ENCODE measurements around the gene PKN1.
A peak's percentile ranks its signal among the peaks of the same experiment; 100 is the strongest.

Gene PKN1

DNA sequence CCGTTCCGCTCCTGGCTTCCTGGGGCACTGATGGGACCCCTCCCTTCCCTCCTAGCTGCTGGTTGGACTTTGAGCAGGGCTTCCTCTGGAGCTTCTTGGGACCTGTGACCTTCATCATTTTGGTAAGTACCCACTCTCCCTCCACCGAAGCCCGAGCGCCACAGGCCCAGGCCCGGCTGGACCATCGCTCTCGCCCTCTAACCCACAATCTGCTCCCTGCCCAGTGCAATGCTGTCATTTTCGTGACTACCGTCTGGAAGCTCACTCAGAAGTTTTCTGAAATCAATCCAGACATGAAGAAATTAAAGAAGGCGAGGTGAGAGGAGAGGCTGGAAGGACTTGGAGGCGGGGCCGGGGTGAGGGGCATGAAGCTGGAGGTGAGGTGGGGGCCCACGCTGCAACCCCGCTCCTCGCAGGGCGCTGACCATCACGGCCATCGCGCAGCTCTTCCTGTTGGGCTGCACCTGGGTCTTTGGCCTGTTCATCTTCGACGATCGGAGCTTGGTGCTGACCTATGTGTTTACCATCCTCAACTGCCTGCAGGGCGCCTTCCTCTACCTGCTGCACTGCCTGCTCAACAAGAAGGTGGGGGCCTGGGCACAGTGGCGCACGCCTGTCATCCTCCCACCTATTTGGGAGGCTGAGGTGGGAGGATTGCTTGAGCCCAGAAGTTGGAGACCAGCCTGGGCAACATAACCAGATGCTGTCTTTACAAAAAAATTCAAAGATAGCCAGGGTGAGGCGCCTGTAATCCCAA, 26.3 kb upstream of the PKN1 start:
- DNase-seq, result peak; percentile 21
- Histone ChIP-seq H3K79me2 (ENCODE audit: insufficient read depth, low read length) (peaks cover 22% of the 10 kb centered on the region), H2AFZ (ENCODE audit: low read depth, low read length) (no peak overlapping the region), H3K4me3 (ENCODE audit: low read depth in 1 of 2, low read length in 2 of 2) (no peak overlapping the region), H3K27ac (ENCODE audit: low read length) (no peak overlapping the region; the same call in 1 of the 2 replicates), H3K4me2 (ENCODE audit: insufficient read depth, low read length) (no peak overlapping the region), H3K36me3 (ENCODE audit: insufficient read depth, low read length) (peaks cover 55% of the 10 kb centered on the region), H3K27me3 (ENCODE audit: insufficient read depth, low read length, poor library complexity) (no peaks in the 10 kb centered on the region), H4K20me1 (ENCODE audit: insufficient read depth, low read length) (peaks cover 57% of the 10 kb centered on the region), H3K4me1 (ENCODE audit: insufficient read depth, low read length) (no peaks in the 10 kb centered on the region), H3K9me3 (ENCODE audit: insufficient read depth, low read length, severe bottlenecking) (no peaks in the 10 kb centered on the region), H3K9ac (ENCODE audit: low read depth, low read length) (no peak overlapping the region)
- TF ChIP-seq, protein P1, sequence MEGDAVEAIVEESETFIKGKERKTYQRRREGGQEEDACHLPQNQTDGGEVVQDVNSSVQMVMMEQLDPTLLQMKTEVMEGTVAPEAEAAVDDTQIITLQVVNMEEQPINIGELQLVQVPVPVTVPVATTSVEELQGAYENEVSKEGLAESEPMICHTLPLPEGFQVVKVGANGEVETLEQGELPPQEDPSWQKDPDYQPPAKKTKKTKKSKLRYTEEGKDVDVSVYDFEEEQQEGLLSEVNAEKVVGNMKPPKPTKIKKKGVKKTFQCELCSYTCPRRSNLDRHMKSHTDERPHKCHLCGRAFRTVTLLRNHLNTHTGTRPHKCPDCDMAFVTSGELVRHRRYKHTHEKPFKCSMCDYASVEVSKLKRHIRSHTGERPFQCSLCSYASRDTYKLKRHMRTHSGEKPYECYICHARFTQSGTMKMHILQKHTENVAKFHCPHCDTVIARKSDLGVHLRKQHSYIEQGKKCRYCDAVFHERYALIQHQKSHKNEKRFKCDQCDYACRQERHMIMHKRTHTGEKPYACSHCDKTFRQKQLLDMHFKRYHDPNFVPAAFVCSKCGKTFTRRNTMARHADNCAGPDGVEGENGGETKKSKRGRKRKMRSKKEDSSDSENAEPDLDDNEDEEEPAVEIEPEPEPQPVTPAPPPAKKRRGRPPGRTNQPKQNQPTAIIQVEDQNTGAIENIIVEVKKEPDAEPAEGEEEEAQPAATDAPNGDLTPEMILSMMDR (IDR thresholded peaks at IDR 0.05; ENCODE audit: borderline replicate concordance, extremely low read depth, low read length, poor library complexity, severe bottlenecking), result no peak
- TF ChIP-seq EZH2 (IDR thresholded peaks at IDR 0.05; ENCODE audit: borderline replicate concordance, low read depth, low read length, severe bottlenecking), result no peak
- ATAC-seq (ENCODE audit: insufficient read depth, low read depth), result no peak

DNA sequence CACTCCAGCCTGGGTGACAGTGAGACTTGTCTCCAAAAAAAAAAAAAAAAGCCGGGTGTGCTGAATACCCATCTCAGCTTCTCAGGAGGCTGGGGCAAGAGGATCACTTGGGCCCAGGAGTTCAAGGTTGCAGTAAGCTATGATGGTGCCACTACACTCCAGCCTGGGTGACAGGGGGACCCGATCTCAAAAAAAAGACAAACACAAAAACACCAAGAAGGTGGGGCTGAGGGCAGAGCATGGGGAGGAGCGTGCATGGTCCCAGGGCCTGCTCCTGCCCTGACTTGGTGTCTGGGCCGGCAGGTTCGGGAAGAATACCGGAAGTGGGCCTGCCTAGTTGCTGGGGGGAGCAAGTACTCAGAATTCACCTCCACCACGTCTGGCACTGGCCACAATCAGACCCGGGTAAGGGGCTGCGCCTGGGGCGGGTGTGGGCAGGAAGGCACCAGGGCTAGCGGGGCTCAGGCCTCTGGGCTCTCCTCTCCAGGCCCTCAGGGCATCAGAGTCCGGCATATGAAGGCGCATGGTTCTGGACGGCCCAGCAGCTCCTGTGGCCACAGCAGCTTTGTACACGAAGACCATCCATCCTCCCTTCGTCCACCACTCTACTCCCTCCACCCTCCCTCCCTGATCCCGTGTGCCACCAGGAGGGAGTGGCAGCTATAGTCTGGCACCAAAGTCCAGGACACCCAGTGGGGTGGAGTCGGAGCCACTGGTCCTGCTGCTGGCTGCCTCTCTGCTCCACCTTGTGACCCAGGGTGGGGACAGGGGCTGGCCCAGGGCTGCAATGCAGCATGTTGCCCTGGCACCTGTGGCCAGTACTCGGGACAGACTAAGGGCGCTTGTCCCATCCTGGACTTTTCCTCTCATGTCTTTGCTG, 25.3 kb upstream of the PKN1 start:
- H3K36me3 ChIP-seq (ENCODE audit: insufficient read depth, low read length), result peaks cover 65% of the 10 kb centered on the region

DNA sequence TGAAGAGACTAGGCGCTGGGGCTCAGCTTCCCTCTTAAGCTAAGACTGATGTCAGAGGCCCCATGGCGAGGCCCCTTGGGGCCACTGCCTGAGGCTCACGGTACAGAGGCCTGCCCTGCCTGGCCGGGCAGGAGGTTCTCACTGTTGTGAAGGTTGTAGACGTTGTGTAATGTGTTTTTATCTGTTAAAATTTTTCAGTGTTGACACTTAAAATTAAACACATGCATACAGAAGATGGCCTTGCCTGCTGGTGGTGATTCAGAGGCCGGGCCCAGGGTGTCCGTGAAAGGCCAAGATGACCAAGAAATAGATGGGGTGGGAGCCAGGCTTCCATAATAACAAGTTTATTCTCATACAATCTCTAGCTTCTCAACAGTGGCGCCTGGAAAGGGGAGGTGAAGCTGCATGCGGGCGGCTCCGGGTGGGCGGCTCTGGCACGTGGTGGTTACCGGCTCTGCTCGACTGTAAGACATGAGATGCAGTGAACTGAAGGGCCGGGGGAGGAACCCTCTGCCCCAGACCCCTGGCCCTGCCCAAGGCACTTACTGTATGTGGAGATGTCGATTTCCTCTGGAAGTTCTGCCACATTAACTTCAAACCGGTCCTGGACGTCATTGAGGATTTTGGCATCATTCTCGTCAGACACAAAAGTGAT, 24.5 kb upstream of the PKN1 start:
- ATAC-seq (ENCODE audit: insufficient read depth, low read depth), result no peak
- Histone ChIP-seq H3K9me3 (ENCODE audit: insufficient read depth, low read length, severe bottlenecking) (no peaks in the 10 kb centered on the region), H3K4me3 (ENCODE audit: low read depth in 1 of 2, low read length in 2 of 2) (no peak overlapping the region), H4K20me1 (ENCODE audit: insufficient read depth, low read length) (peaks cover 75% of the 10 kb centered on the region), H3K79me2 (ENCODE audit: insufficient read depth, low read length) (peaks cover 40% of the 10 kb centered on the region), H3K4me2 (ENCODE audit: insufficient read depth, low read length) (no peak overlapping the region), H3K4me1 (ENCODE audit: insufficient read depth, low read length) (peaks cover 7% of the 10 kb centered on the region; the same call in 1 of the 2 replicates), H3K27me3 (ENCODE audit: insufficient read depth, low read length, poor library complexity) (no peaks in the 10 kb centered on the region), H2AFZ (ENCODE audit: low read depth, low read length) (no peak overlapping the region), H3K36me3 (ENCODE audit: insufficient read depth, low read length) (peaks cover 73% of the 10 kb centered on the region), H3K27ac (ENCODE audit: low read length) (no peak overlapping the region), H3K9ac (ENCODE audit: low read depth, low read length) (no peak overlapping the region)
- no peak for DNase-seq
- no peak for TF ChIP-seq EZH2 (IDR thresholded peaks at IDR 0.05; ENCODE audit: borderline replicate concordance, low read depth, low read length, severe bottlenecking)
- TF ChIP-seq, protein P1 (IDR thresholded peaks at IDR 0.05; ENCODE audit: borderline replicate concordance, extremely low read depth, low read length, poor library complexity, severe bottlenecking), result no peak

More for the DNA sequence above, 25.3 kb upstream of the PKN1 start:
- Histone ChIP-seq H3K27me3 (ENCODE audit: insufficient read depth, low read length, poor library complexity) (no peaks in the 10 kb centered on the region), H4K20me1 (ENCODE audit: insufficient read depth, low read length) (peaks cover 68% of the 10 kb centered on the region), H3K79me2 (ENCODE audit: insufficient read depth, low read length) (peaks cover 32% of the 10 kb centered on the region), H3K9me3 (ENCODE audit: insufficient read depth, low read length, severe bottlenecking) (no peaks in the 10 kb centered on the region), H3K4me3 (ENCODE audit: low read depth in 1 of 2, low read length in 2 of 2) (no peak overlapping the region), H2AFZ (ENCODE audit: low read depth, low read length) (no peak overlapping the region), H3K4me2 (ENCODE audit: insufficient read depth, low read length) (no peak overlapping the region), H3K9ac (ENCODE audit: low read depth, low read length) (no peak overlapping the region), H3K4me1 (ENCODE audit: insufficient read depth, low read length) (0 out of 2 replicates have a peak, but pooled peaks cover 3% of the 10 kb centered on the region), H3K27ac (ENCODE audit: low read length) (no peak overlapping the region; the same call in 1 of the 2 replicates)
- DNase-seq (no peak), ATAC-seq (ENCODE audit: insufficient read depth, low read depth) (peak; percentile 5; the same call in 2 of the 3 replicates)
- no peak for TF ChIP-seq EZH2 (IDR thresholded peaks at IDR 0.05; ENCODE audit: borderline replicate concordance, low read depth, low read length, severe bottlenecking)
- TF ChIP-seq, protein P1 (IDR thresholded peaks at IDR 0.05; ENCODE audit: borderline replicate concordance, extremely low read depth, low read length, poor library complexity, severe bottlenecking), result no peak
